Measurements from ENCODE around the gene TMEM212.
A peak's percentile ranks its signal among the peaks of the same experiment; 100 is the strongest.

The TMEM212 gene

GRCh38 chr3:171828902-171829770, 14.0 kb upstream of the TMEM212 start:
- Histone ChIP-seq H3K27ac (ENCODE audit: poor library complexity, severe bottlenecking) (no peak overlapping the region), H3K27me3 (ENCODE audit: insufficient read depth, poor library complexity, severe bottlenecking) (no peaks in the 10 kb centered on the region), H3K9me3 (ENCODE audit: severe bottlenecking) (no peaks in the 10 kb centered on the region), H3K4me3 (ENCODE audit: severe bottlenecking) (no peak overlapping the region), H3K36me3 (ENCODE audit: low read depth) (no peaks in the 10 kb centered on the region), H3K4me1 (ENCODE audit: insufficient read depth, poor library complexity, severe bottlenecking) (peaks cover 17% of the 10 kb centered on the region)
- DNase-seq (ENCODE audit: low spot score) (no peak), ATAC-seq (ENCODE audit: low read depth) (no peak)
- no peak for TF ChIP-seq CTCF (IDR thresholded peaks at IDR 0.05; ENCODE audit: poor library complexity, severe bottlenecking)

DNA sequence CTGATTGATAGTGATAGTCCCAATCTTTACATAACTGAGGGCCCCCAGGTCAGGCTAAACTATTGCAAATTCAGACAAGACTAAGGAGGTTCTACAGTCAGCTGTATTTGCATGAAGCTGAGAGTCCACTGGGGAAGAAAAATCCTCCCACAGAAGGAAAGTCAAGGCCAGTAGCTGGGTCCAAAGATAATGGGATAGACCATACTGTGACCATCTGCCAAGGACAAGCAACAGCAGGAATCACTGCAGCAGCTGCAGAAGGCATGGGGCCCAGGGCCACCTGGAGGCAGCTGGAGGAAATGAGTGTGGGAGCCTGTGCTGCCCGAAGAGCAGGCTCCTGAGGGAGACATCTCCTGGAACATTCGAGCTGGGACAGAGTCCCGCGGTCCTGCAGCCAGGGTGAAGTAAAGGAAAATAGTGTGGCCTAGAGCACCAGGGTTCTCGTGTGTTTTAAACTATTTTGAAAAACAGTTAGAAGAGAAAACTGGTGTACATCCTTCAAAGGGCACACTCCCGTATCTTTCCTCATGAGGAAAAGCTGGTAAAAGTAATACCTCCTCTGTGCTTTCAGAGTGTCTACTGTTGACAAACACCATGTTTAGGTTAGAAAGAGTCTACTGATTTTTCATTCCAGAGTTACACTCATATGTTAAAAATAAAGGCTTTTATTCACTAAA, 13.2 kb upstream of the TMEM212 start:
- DNase-seq (ENCODE audit: low spot score) (no peak), ATAC-seq (ENCODE audit: low read depth) (peak; percentile 93)
- H3K27me3 ChIP-seq (ENCODE audit: insufficient read depth, poor library complexity, severe bottlenecking): no peaks in the 10 kb centered on the region
- TF ChIP-seq CTCF (IDR thresholded peaks at IDR 0.05; ENCODE audit: poor library complexity, severe bottlenecking): peak; percentile 86
- no peaks in the 10 kb centered on the region for H3K9me3 ChIP-seq (ENCODE audit: severe bottlenecking)
- no peaks in the 10 kb centered on the region for H3K36me3 ChIP-seq (ENCODE audit: low read depth)
- no peak overlapping the region for H3K4me3 ChIP-seq (ENCODE audit: severe bottlenecking)
- peaks cover 13% of the 10 kb centered on the region for H3K4me1 ChIP-seq (ENCODE audit: insufficient read depth, poor library complexity, severe bottlenecking)
- no peak overlapping the region for H3K27ac ChIP-seq (ENCODE audit: poor library complexity, severe bottlenecking)

GRCh38 chr3:171830518-171830875, 12.7 kb upstream of the TMEM212 start:
- Histone ChIP-seq H3K27ac (ENCODE audit: poor library complexity, severe bottlenecking) (no peak overlapping the region), H3K4me3 (ENCODE audit: severe bottlenecking) (no peak overlapping the region), H3K9me3 (ENCODE audit: severe bottlenecking) (no peaks in the 10 kb centered on the region), H3K4me1 (ENCODE audit: insufficient read depth, poor library complexity, severe bottlenecking) (peaks cover 8% of the 10 kb centered on the region), H3K27me3 (ENCODE audit: insufficient read depth, poor library complexity, severe bottlenecking) (no peaks in the 10 kb centered on the region), H3K36me3 (ENCODE audit: low read depth) (no peaks in the 10 kb centered on the region)
- no peak for ATAC-seq (ENCODE audit: low read depth)
- no peak for TF ChIP-seq CTCF (IDR thresholded peaks at IDR 0.05; ENCODE audit: poor library complexity, severe bottlenecking)
- DNase-seq (ENCODE audit: low spot score): no peak

DNA sequence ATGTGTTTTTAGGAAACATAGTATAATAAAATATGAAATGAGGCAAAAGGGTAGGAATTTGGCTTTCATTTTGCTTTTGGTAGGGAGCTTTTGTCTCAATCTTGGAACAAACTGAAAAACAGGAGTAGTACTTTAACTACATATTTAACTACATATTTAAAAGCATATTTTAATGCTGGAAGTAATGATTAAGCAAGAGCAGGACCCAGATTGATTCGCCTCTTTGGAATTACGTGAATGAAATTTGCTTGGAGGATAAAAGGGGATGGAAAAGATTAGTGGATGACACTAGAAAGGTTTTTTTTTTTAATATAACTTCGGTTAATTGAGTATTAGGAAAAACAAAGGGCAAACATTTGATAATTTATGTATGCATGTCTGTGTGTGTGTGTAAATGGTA, 11.2 kb upstream of the TMEM212 start:
- Histone ChIP-seq H3K27me3 (ENCODE audit: insufficient read depth, poor library complexity, severe bottlenecking) (no peaks in the 10 kb centered on the region), H3K4me1 (ENCODE audit: insufficient read depth, poor library complexity, severe bottlenecking) (peaks cover 3% of the 10 kb centered on the region), H3K9me3 (ENCODE audit: severe bottlenecking) (no peaks in the 10 kb centered on the region), H3K27ac (ENCODE audit: poor library complexity, severe bottlenecking) (no peak overlapping the region), H3K4me3 (ENCODE audit: severe bottlenecking) (no peak overlapping the region), H3K36me3 (ENCODE audit: low read depth) (no peaks in the 10 kb centered on the region)
- TF ChIP-seq CTCF (IDR thresholded peaks at IDR 0.05; ENCODE audit: poor library complexity, severe bottlenecking): no peak
- no peak for DNase-seq (ENCODE audit: low spot score)
- no peak for ATAC-seq (ENCODE audit: low read depth)

DNA sequence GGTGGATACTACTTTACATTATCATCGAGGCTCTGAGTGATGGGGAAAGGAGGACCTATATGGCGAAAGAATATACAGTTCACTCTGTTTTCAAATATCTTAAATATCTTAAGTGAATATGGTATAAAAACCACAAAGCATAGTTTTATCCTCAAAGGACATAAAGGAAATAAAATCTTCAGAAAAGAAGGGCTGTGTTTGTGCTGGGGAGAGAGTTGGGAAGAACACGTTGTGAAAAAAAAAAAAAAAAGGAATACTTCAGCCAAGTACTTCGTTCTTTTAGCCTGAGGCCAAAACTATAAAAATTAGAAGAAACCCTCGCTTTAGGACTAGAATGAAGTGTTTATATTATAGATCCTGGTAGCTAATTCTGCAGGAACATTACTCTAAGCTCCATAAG, 10.2 kb upstream of the TMEM212 start:
- TF ChIP-seq CTCF (IDR thresholded peaks at IDR 0.05; ENCODE audit: poor library complexity, severe bottlenecking): no peak
- no peaks in the 10 kb centered on the region for H3K36me3 ChIP-seq (ENCODE audit: low read depth)
- H3K27ac ChIP-seq (ENCODE audit: poor library complexity, severe bottlenecking): no peak overlapping the region
- H3K9me3 ChIP-seq (ENCODE audit: severe bottlenecking): no peaks in the 10 kb centered on the region
- no peaks in the 10 kb centered on the region for H3K27me3 ChIP-seq (ENCODE audit: insufficient read depth, poor library complexity, severe bottlenecking)
- H3K4me1 ChIP-seq (ENCODE audit: insufficient read depth, poor library complexity, severe bottlenecking): peaks cover 3% of the 10 kb centered on the region
- no peak for DNase-seq (ENCODE audit: low spot score)
- H3K4me3 ChIP-seq (ENCODE audit: severe bottlenecking): no peak overlapping the region
- ATAC-seq (ENCODE audit: low read depth): no peak

Measured in RWPE2 (cell line).